IPS-NIHi7 (cell line): Measurements from ENCODE around the gene ALPK1.
"Not testable (repeated sequence)": the region's sequence is repeated elsewhere in the genome, so short reads cannot be mapped to it uniquely, and the experiment has no call there.

Experiments
- DNase-seq: peaks from one replicate; pipeline ENCODE4 v3.0.0; 2012; ENCODE audit warnings: mixed read lengths; ENCODE audit errors: extremely low spot score

The ALPK1 gene

DNA sequence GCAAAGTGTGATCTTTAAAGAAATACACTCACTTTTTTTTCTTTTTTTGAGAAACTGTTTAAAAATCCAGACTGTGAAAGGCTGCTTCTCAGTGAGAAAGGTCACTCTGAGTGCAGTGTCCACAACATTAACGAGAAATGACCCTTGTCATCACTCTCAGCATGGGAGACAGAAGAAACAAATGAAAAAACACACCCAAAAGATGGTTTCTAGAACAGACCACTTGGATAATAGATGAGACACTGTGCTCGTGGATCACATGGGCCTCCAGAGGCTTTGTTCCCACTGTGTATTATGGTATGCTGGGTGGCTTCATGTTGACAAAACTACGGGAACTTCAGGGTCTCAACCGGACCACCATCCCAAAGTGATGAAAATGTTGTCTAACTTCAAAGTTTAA is 153.9 kb downstream of the ALPK1 start:
- no peak for DNase-seq

DNA sequence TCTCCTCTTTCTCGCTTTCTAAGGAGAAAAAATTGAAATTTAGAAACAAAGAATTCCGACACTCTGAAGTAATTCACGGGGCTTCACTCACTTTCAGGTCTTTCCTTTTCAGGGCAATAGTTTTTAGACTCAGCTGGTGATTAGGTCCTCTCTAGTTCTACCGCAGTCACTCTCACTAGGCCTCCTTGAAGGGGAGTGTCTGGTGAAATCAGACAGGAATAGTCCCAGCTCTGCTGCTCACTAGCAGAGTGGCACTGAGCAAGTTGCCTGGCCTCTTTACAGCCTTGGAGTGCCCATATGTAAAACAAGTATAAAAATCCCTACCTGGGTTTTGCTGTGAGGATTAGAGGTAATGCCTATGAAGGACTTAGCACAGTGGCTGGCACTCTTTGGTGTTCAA is 154.7 kb downstream of the ALPK1 start:
- no peak for DNase-seq

DNA sequence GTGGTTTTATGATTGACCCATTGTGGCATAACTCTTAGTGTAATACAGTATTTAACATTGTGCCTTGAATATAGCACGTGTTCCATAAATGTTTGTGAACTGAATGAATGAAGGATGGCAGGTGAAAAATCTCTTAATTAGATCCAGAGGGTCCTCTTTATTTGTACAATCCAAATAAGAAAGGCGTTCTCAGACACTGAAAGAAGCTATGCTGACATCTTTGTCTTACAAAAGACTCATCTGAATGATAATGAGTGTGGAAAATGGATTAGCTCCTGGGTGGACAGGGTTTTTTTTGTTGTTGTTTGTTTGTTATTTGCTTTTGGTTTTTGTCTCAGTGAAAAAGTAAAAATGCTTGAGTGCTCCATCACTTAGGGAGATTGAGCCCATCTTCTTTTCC is 156.2 kb downstream of the ALPK1 start:
- DNase-seq = no peak

DNA sequence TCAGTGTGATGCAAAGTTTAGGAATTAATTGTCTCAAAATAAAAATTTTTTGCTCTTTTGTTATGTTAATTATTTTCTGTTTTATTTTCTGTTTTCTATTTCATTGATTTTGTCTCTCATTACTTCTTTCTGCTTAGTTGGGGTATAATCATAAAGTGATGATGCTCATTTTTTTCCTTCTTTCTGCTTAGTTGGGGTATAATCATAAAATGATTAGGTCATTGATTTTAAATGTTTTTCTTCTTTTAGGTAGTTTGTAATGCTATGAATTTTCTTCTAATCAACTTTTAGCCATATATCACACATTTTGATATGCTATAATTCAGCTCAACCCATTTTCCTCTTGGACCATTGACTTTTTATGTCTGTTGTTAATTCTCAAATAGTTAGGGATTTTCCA is 175.1 kb downstream of the ALPK1 start:
- DNase-seq = no peak

DNA sequence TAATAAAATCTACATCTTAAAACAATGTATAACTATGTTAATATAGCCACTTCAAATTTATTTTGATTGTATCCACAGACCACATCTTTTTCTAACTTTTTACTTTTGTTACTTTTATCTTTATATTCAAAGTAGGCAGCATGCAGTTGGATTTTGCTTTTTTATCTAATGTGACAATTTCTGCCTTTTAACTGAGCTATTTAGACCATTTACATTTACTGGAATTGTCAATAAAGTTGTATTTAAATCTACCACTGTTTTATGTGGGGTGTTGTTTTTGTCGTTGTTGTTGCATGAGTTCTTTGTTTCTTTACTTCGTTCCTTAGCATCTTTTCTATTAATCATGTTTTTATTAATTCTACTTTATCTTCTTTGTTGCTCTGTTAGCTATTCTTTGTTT is 176.8 kb downstream of the ALPK1 start:
- no peak for DNase-seq

DNA sequence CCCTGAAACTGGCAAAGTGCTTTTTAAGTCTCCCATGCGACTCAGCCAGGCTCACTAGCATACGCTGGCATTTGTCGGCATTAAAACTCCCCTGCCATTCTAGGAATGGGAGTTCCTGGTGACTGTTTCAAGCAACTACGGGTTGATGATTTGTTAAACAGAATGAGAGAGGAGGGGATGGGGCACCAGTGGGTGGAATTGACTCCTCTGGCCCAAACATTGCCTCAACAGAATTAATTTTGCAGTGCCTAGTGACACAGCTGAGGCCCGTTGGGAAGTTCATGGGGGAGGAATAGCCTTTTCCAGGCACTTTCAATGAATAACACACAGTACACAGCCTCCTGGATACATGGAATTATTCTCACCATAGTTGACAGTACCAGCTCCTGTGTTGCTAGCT is 188.8 kb downstream of the ALPK1 start:
- no peak for DNase-seq

DNA sequence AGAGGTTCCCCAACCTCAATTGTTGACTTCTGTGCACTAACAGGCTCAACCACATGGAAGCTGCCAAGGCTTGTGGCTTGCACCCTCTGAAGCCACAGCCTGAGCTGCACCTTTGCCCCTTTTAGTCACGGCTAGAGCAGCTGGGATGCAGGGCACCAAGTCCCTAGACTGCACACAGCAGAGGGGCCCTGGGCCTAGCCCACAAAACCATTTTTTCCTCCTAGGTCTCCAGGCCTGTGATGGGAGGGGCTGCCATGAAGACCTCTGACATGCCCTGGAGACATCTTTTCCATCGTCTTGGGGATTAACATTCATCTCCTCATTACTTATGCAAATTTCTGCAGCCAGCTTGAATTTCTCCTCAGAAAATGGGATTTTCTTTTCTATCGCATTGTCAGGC is 193.6 kb downstream of the ALPK1 start:
- DNase-seq = not testable (repeated sequence)
